GM18498 (cell line): ENCODE measurements around the gene UBE2QL1.
A peak's percentile ranks its signal among the peaks of the same experiment; 100 is the strongest.

ENCODE experiments used
- ATAC-seq: cut with Tn5 transposase; IDR thresholded peaks from one replicate; pipeline ENCODE4 v1.9.1; 2021; ENCODE audit warnings: mild to moderate bottlenecking, moderate library complexity; ENCODE audit not compliant: unreplicated experiment

UBE2QL1 gene

DNA sequence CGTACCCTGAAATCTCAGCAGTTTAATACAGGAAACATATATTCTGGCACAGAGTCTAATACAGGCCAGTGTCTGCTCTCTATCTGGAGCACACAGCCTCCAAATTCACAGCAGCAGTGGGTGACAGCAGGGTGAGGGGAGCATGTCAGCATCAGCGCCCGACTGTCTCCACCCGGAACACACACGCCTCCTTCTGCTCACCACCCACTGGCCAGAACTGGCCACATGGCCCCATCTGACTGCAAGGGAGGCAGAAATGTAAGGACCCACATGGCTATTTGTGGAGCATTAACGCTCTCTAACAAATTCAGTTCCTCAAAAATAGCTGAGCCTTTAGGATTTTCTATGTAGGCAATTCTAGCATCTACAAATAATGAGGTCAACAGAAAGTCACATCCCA lies 24.6 kb downstream of the UBE2QL1 start:
- ATAC-seq, result no peak

DNA sequence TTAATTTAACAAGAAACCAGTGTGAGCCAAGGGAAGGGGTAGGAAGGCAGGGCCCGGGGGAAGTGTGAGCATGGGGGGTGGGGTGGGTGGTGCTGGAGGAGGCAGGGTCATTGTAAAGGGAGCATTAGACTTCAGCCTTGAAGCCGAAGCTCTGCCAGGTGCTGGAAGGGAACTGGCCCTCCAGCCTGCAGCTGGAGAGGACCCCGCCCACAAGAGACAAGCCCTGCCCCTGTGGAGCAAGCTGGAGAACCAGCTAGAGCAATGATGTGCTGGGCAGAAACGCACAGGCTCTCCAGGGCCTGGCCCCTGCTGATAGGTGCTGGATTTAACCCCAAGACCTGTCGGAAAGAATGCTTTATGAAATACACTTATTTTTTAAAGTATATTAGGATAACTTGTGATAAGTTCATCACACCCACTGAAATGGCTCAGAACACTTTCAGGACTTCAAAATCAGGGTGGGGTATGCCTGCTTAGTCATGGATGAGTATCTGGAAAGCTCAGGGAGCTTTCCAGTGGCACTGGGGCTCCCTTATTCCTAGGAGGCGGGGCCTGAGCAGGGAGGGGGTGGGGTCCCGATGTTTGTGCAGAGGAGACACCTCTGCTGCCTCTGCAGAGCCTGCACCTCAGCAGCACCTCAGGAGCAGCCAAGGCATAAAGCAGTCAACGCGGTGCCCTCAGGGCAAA lies 27.1 kb downstream of the UBE2QL1 start:
- no peak for ATAC-seq

DNA sequence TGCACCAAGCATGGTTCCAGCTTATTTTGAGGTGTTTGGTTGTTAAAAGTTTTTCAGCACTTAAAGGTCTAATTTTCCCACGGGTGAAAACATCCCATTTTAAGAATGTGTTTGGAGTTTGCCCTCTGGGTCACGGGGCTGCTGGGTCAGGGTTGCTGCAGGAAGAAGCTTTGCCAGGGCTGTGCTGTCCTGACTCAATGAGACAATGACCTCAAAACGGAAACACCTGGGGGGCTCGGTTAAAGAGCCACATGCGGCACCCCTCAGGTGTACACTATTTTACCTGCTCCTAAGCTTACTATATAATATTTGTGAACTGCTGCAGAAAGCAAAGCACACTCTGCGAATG lies 27.6 kb downstream of the UBE2QL1 start:
- no peak for ATAC-seq

DNA sequence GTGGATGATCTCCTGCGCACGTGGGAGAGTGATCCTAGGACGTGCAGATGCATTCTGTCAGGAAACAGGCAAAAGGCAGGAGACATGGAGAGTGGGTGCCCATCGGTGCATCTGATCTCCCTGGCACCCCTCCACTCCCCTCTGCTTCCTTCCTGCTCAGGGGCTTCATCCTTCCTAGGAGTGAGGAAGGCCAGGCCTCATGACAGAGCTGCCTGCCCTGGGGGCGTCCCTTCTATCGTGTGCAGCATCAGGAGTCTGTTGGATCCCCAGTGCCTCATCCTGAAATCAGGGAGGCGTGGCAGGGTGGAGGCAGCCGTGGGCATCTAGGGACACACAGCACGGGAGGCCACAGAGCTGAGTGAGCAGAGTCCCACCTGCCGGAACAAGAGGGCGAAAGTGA lies 30.1 kb downstream of the UBE2QL1 start:
- no peak for ATAC-seq

DNA sequence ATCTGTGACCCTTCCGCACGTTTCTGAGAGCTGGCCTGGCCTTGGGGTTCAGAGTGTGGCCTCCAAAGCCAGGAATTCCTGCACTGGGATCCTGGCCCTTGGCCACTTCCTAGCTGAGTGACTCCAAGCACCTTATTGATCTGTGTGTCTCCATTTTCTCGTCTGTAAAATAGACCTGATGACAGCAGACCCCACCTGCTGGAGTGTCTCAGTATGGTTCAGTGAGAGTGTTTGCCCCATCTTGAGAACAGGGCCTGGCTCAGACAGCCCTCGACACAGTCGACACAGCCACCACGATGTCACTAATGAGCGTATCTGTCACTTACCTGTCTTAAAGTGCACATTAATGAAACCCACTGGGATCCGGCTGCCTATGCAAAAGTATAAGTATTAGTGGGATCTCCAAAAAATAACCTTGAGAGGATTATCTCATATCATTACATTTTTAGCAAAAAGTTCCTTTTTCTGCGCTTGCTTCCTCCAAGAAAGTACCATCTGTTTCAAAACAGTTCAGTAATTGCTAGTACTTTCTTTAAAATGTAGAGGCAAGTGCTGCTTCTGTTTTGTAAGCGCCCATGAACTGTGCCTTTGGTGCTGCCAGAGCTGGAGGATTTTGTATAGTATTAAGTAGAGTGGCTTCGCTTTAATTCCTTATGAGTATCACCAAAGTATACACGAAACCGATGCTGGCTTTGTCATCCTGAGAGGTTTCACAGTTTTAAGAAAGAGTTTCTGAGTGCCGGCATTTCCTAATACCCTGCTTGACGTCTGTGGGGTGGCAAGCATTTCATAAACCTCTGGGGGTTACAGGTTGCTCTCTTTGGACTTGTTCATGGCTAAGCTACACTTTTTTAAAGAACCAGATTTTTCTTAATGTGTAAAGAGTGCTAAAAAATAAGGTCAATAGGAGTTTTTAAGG lies 31.7 kb downstream of the UBE2QL1 start:
- peak; percentile 50 for ATAC-seq

DNA sequence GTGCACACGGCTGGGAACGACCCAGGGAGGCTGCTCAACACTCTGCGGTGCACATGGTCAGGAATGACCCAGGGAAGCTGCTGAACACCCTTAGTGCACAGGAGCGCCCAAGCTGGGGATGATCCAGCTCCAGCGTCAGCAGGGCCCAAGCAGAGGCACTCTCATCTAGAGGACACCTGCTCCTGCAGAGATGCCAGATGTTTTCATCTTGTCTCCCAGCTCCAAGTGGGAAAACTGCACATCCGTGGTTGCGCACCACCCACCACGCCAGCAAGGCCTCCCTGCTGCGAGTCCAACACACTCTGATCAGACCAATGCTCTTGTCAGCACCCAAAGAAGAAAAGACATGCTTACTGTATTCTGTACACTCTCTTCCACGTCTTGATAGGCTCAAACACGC lies 34.1 kb downstream of the UBE2QL1 start:
- ATAC-seq, result no peak

DNA sequence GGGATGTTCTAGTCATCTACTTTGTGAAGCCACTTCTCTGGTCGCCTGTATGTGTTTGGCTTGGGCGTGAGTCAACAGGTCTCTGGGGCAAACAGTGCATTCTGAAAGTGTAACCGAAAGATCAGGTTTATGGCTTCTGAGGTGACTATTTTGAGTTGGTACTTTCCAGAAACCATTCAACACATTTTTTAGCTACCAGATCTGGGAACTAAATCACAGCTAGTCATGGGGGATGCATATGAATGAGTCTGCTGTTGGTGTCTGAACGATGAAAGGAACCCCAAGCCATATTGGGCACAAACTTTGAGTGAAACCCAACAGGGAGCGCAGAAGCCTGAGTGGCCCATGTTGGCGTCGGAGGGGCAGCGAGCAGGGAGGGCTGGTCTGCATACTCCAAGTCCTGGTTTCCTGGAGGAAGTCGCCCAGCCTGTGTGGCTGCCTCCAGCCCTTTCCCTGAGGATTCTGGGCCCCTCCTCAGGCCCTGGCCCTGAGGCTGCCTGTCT lies 35.3 kb downstream of the UBE2QL1 start:
- peak; percentile 89 for ATAC-seq

DNA sequence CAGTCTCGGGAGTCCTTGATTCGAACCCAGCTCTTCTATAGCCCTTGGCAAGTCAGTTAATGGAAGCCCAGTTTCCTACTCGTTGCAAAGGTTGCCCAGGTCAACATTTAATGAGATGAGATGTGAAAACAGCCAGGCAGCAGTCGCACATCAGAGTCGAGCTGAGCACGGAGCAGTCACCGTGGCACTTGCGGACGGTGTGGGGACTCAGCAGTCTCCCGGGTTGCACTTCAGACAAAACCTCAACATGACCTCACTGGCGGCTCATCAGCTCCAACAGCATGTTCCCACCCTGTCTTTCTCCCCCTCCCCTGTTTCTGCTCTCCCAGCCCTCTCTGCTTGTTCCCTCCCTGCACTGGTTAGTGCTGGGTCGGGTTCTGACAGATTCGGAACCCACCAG lies 35.8 kb downstream of the UBE2QL1 start:
- no peak for ATAC-seq

DNA sequence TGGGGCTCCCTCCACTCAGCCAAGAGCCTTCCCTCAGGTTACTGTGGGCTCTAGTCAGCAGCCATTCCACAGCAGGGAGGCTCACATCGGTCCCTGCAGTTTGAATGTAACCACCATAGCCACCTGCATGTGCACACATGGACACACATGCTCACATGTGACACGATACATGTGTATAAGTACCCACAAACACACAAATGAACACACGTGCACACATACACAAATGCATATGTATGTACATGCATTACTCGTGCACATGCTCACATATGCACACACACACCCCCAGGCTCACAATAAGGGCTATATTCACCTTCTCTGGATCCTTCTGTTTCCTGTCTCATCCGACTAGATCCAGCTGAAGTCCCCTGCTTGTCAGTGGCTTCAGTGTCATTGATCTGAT lies 36.2 kb downstream of the UBE2QL1 start:
- ATAC-seq, result no peak

DNA sequence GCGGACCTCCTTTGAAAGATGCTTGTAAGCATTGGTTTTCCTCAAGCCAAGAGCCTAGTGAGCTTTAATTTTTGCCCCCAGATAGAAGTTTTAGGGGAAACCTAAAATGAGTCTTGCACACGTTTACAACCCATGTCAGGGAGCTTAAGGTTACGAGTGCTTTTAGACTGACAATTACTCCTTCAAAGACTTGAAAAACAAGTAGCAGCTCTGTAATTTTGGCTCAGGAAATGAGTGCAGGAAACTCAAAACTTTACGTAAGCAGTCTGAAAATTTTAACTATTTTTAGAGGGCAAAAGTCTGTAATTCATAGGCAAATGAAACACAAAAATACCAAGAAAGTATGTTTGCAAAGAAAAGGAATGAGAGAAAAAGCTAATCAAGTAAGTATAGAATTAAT lies 36.8 kb downstream of the UBE2QL1 start:
- no peak for ATAC-seq

DNA sequence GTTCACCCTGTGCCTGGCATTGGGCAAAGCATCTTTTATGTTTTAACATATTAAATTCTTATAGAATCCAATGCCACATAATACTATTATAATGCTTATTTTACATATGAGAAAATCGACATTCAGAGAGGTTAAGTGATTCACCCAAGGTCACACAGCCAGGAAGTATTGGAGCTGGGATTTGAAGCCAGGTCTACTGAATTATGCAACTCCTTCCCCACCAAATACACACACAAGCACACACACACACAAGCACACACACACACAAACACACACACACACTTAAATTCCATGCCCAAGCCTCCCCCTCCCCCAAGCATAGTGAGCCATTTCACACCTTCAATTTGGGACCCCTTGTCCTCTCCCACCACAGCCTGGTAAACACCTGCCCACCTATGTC lies 37.4 kb downstream of the UBE2QL1 start:
- no peak for ATAC-seq

DNA sequence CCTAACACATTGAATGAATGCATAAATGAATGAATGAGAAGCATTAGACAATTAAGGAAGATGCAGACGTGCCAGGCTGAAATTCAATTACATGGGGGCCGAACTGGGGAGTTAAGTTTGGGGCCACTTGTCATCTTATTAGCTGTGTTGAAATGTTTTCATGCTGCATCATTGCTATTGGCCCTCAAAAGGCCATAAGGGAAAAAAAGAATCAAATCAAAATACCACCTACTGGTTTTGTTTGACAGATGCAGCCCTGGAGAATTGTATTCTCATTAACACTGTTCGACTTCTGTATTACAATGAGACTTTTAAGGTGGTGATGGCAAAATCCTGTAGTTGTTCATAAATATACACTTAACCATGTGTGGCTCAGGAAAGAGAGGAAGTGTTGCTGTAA lies 38.4 kb downstream of the UBE2QL1 start:
- ATAC-seq, result no peak

DNA sequence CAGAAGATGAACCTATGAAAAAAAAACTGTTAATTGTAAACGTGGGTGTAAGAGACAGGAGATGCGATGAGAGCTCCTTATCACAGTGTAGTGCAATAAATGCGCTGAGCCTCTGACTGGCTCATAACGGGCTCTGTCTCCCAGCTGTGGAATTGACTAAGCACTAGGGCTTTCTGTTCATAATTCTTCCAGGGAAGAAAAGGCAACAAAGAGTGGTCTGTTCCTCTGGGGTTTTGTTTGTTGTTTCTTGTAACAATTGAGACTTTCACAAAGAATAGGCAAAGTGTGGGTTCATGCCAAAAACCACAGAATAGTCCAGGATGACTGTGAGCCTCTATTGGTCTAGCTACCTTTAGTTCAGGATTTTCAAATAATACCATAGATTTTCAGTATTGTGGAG lies 39.4 kb downstream of the UBE2QL1 start:
- ATAC-seq, result no peak

DNA sequence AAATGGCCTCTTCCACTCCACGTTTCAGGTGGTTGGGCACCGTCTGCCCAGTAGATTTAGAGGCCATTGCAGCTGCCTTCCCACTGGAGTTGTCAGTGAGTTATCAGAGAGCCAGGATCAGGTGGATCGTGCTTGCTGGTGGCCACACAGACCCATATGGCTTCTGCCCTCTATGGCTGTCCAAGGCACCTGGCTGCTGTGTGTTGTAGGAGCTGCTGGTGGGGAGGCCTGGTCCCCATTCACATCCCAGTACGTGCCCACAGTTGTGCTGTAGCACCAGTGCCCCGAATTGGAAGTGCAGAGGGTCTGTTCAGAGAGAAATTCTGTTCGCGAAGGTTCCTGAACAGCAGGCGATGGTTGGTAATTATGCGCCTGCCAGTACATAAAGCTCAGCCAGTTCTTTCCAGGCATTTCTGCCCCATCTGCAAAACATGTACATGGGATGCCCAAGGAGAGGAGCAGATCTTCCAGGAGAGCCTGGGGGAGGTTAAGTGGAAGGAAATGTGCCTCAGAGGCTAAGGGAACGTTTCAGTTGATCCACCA lies 41.1 kb downstream of the UBE2QL1 start:
- ATAC-seq, result no peak

DNA sequence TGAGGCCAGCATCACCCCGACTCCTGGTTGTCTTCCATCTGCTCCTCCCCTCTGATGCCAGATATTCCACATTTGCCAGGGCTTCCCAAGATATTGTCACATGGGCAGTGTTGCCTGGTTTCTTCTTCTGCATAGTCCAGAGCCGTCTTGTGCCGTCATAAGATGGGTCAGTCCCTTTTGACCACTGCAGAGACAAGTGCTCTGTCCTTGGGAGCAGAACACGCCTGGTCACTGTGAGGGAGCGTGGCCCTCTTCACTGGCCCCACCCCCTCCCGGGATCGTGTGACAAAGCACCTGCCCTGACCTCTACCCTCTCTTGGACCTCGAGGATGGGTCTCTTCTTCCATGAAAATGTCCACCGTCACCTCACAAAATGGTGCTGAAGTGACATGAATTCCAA lies 41.6 kb downstream of the UBE2QL1 start:
- no peak for ATAC-seq

DNA sequence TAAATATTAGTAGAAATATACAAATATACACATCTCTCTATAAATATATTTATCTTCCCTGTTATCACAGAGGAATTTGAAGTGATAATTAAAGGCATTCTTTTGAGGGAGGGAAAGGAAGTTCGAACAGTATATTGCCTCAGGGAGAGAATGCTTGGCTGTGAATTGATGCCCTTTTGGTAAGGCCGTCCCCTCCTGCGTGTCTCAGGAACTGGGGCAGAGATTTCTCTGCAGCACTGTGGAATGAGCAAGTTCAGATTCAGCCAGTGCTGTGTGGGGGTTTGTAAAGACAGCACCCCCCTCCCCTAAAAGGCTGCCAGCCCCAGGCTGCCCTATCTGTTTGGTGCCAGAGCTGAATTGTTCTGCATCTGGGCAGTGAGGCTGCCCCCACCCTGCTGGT lies 42.0 kb downstream of the UBE2QL1 start:
- no peak for ATAC-seq

DNA sequence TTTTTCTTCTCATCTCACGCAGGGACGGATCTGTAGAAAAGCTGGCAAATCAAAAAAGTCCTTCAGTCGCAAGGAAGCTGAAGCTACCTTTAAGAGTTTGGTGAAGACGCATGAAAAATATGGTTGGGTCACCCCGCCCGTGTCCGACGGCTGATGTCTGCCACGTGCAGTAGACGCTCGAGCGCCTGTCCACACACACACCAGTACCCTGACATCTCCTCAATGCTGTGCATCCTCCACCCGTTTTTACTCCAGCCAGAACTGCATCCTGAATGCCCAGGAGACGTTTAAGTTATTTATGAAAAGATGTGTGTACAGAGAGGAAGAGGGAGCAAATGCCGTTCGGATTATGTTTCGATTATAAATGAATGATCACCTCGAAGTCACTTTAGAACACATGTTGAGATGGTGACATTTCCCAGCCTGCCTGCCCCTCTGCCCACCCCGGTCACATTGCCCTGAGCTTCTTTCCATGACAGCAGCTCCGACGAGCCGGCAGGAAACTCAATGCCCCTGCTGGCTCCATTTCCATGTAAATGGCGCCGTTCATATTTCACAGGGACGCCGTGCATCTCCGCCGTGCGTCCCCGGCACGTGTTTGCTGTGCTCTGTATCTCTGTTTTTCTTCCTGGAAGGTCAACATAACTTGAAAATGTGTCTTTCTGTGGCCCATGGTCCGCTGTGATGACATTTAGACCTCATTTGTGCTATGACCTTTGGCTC lies 42.7 kb downstream of the UBE2QL1 start:
- ATAC-seq, result no peak

DNA sequence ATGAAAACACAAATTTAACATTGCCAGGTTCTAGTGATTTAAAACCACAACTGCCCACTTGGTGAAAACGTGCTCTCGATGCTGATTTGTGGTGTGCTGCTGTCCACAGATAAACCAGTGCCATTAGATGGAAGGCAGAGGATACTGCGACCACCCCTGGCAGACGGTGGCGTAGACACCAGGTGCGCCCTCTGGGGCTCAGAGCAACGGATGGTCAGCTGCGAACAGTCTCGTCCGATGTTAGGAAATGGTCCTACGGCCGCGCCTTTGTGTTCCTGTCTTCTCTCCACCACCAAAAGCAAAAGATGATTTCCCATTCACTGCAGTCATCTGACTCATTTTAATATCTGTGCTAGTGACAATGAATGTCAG lies 43.2 kb downstream of the UBE2QL1 start:
- ATAC-seq, result no peak

DNA sequence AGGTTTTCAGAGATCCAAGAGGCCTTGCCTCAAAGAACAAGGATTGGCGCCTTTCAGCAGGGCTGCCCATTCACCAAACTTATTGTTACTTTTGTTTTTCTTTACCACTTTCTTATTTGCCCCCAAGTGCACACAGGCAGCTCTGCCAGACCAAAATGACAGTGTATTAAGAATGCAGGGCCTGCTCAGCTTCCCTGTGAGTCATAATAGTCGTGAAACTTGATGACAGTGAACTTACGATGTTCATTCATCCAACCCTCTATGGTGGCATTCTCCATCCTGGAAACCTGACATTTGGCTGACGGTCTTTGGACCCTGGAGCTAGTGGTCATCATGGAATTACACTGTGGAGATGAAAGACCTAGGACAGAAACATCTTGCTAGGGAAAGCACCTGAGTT lies 44.3 kb downstream of the UBE2QL1 start:
- ATAC-seq, result peak; percentile 25

DNA sequence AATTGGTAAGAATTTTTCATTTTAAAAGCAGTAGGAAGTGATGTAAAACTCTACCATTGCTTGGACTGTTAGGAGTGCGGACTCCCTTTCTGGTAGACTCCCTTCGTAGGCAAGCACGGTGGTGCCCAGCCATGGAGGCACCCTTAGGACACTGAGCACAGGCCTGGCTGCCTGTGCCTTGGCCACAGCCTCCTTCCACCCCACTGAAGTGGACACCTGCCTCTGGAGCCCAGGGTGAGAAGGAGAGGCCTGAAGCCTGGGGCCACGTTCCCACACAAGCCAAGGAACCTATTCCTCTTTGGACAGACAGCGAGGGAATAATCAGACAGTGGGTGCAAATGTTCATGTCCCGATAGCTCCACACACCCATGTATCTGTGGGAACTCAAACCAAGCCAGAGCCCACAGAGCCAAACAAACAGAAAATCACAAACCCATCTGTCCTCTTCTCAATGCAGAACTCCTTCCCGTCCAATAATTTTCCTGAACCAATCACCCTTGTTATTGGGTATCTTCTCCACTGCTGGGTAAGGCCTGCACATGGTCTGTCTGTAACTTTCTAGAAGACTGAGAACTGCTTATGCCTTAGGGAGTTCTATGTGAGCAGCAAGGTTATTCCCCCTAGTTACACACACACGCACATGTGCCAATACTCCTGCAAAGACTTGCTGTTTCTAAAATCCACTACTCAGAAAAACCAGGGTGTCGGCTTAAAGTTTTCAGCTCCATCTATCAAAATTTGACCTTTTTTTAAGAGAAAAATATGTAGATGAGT lies 45.2 kb downstream of the UBE2QL1 start:
- ATAC-seq, result peak; percentile 31

DNA sequence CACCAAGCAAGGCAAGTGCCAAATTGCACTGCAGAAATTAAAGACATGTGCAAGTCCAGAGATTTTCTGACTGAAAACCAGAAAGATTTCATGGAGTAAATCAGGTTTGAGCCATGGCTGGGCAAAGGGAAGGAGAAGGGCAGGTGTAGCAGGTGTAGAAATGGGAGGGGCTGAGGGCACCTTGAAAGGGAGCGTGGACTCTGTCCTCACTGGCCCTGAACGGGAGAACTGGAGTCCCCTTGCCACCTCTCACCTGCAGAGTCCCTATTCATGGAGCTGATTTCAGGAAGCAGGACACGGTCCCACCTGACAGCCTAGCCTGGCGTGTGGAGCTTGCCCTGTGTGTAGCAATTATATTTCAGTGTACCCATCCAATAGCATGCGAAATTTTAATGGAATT lies 46.3 kb downstream of the UBE2QL1 start:
- no peak for ATAC-seq
